Pancreas (tissue), 10 donors: ENCODE measurements around the gene SPG21. TPM values are rescaled to one million over a fixed set of nuclear protein-coding genes. Genes with fewer than 3 reads are reported as not detected.
A peak's percentile ranks its signal among the peaks of the same experiment; 100 is the strongest.

ENCODE experiments used
- ATAC-seq, 4 donors: fragments of 200-7000 bp; cut with Tn5 transposase; one replicate each; pipeline versions ENCODE4 v1.8.0 to v1.9.1; 2020; ENCODE audit warnings: mild to moderate bottlenecking in 4 of 4, moderate library complexity in 4 of 4
- DNase-seq, 6 donors: peaks; one replicate each; pipeline ENCODE4 v3.0.0-alpha.2; 2020
- FAIRE-seq: peaks from 2 replicates; lab custom pipeline; 2012; peaks lifted over from hg19 to GRCh38; lab: Jason Lieb, UNC
- H3K27ac ChIP-seq, 4 donors: fragments of 200-600 bp; sonication (generic); 1 replicate in 3 of 4; 2 replicates in 1 of 4; pipeline versions ENCODE4 v1.5.0 to v1.8.0; 2020
- H3K27me3 ChIP-seq, 4 donors: fragments of 200-600 bp; one replicate each; pipeline ENCODE4 v1.8.0; 2021
- H3K36me3 ChIP-seq, 3 donors: fragments of 200-600 bp; sonication (generic) in 1 of 3; one replicate each; pipeline versions ENCODE4 v1.5.0 to v1.8.0; 2020 to 2021
- H3K4me1 ChIP-seq, 3 donors: fragments of 200-600 bp; one replicate each; pipeline ENCODE4 v1.8.0; 2021
- H3K4me3 ChIP-seq, 4 donors: fragments of 200-600 bp; sonication (generic) in 2 of 4; one replicate each; pipeline versions ENCODE4 v1.5.0 to v1.8.0; 2020 to 2021
- H3K9me3 ChIP-seq, 4 donors: fragments of 200-600 bp; one replicate each; pipeline ENCODE4 v1.8.0; 2021
- WGBS, 2 donors: extraction: QIAGEN DNeasy Blood & Tissue Kit; methylation state at CpG; one replicate each; pipeline ENCODE4 v1.1.7; 2013; 5-methylcytosine and 5-hydroxymethylcytosine counted together
- intact Hi-C, 3 donors: fragments of 100-400 bp; cut with DNase I; formaldehyde crosslinking; loops; one replicate each; pipeline versions ENCODE4 v1.11.1 to v1.14.2; 2022
- polyA plus RNA-seq, 2 donors: library from polyadenylated mRNA; stranded (reverse); fragments of 200-250 nt; gene quantifications; one replicate each; pipeline ENCODE4 v1.2.3, GENCODE V29; 2013
- total RNA-seq, 6 donors: library from RNA; stranded (reverse); fragmentation: NEBNext Ultra II Directional in 4 of 6; extraction: Animal tissue kit (Norgen Biotek cat#: 25700) in 4 of 6; gene quantifications; one replicate each; pipeline versions ENCODE4 v1.2.1 to v1.2.4, GENCODE V29; 2021 to 2023
- TF ChIP-seq, protein P1 (sequence below), 4 donors: fragments of 200-600 bp; sonication (generic) in 3 of 4; IDR thresholded peaks; one replicate each; pipeline versions ENCODE4 v1.5.0 to v1.8.0; 2021; ENCODE audit warnings: antibody characterized with exemption in 4 of 4
- donor health status: healthy with polysubstance abuse.
- donor health status: DM: no; HTN: no; CAD: no; lungs with moderate emphysema.
- donor health status: DM: no; HTN: no; CAD: no.
- donor health status: control.
- donor health status: control.
- donor health status: Bipolar disorder and iron deficiency.
- donor health status: DM: yes; HTN: yes; CAD: no.
- donor health status: DM: no; HTN: no; CAD: no.
- donor health status: DM: no; HTN: no; CAD: no.
- donor health status: DM: yes; HTN: yes; CAD: no.

Gene SPG21, protein sequence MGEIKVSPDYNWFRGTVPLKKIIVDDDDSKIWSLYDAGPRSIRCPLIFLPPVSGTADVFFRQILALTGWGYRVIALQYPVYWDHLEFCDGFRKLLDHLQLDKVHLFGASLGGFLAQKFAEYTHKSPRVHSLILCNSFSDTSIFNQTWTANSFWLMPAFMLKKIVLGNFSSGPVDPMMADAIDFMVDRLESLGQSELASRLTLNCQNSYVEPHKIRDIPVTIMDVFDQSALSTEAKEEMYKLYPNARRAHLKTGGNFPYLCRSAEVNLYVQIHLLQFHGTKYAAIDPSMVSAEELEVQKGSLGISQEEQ
- total RNA-seq: 10 to 100 TPM; 26.3 to 40.2 (median 29.5) TPM
- polyA plus RNA-seq: 10 to 100 TPM; 21.1 to 39.1 TPM

DNA sequence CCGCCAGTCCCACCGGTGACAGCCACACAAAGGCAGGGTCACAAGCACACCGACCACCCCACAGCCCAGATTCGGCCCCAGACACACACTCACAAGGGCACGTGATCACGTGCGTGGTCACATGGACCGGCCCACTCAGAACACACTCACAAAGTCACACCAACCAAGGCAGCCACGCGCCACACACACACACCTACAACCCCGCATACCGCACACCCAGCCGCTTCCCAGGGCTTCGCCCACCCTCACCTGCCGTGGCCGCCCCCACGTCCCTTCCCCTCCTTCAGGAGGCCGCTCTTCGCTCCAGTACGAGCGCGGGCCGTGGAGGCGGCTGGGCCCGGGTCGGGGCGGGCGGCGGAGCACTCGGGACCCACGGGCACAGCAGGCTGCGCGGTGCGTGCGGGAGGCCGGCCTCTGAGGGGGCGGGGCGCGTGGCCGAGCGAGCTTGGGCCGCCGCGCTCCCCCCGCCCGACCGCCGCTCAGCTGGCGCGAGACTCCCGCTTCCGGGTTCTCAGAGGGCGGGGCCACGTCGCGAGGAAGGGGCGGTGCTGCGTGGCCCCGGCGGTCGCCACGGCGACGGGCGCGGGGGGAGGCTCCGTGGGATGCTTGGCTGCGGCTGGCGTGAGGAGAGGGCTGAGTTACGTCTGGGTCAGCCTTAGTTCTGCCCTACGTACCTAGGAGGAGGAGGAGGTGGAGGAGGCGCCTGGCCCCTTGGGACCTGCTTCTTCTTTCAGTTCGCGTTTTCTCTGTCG is at the start of gene SPG21:
Gene SPG21 (minus strand): TSS at position 499 of the 752 bp plus-strand sequence. CDS start 6,345 bp downstream, outside the sequence.
- 0% methylated on average over 67 to 75 of the region's 75 CpGs for WGBS, 2 donors
- H3K27me3 ChIP-seq: no peaks in the 10 kb centered on the region
- H3K9me3 ChIP-seq: no peaks in the 10 kb centered on the region
- H3K36me3 ChIP-seq: no peaks in the 10 kb centered on the region
- peak; percentile 95 to 97 (median 96) for ATAC-seq
- H3K27ac ChIP-seq: peak within 1 kb of the TSS; percentile 65 to 89 (median 76)
- TF ChIP-seq, protein P1, sequence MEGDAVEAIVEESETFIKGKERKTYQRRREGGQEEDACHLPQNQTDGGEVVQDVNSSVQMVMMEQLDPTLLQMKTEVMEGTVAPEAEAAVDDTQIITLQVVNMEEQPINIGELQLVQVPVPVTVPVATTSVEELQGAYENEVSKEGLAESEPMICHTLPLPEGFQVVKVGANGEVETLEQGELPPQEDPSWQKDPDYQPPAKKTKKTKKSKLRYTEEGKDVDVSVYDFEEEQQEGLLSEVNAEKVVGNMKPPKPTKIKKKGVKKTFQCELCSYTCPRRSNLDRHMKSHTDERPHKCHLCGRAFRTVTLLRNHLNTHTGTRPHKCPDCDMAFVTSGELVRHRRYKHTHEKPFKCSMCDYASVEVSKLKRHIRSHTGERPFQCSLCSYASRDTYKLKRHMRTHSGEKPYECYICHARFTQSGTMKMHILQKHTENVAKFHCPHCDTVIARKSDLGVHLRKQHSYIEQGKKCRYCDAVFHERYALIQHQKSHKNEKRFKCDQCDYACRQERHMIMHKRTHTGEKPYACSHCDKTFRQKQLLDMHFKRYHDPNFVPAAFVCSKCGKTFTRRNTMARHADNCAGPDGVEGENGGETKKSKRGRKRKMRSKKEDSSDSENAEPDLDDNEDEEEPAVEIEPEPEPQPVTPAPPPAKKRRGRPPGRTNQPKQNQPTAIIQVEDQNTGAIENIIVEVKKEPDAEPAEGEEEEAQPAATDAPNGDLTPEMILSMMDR (IDR thresholded peaks at IDR 0.05): no peak
- H3K4me1 ChIP-seq: peaks cover 0 to 13% (median 0%) of the 10 kb centered on the region in 3 donors
- intact Hi-C loops: no loop called here
- H3K4me3 ChIP-seq: peak within 1 kb of the TSS; percentile 84 to 94 (median 93)
- no peak for FAIRE-seq
- peak; percentile 93 to 97 (median 96) for DNase-seq

GRCh38 chr15:65038836-65039235 is 49.1 kb upstream of the SPG21 start:
- TF ChIP-seq, protein P1 (IDR thresholded peaks at IDR 0.05): no peak
- intact Hi-C loops: no loop called here
- Histone ChIP-seq H3K4me3 (no peak overlapping the region), H3K27me3 (no peaks in the 10 kb centered on the region), H3K4me1 (peaks cover 0 to under 1% (median 0%) of the 10 kb centered on the region in 3 donors), H3K36me3 (no peaks in the 10 kb centered on the region), H3K27ac (no peak overlapping the region), H3K9me3 (no peaks in the 10 kb centered on the region)
- FAIRE-seq (no peak), ATAC-seq (no peak), DNase-seq (no peak)
- 76 to 78% methylated on average over 5 of the region's 5 CpGs for WGBS, 2 donors

GRCh38 chr15:65038428-65038827 is 48.7 kb upstream of the SPG21 start:
- Histone ChIP-seq H3K27ac (no peak overlapping the region), H3K4me1 (peaks cover 0 to 4% (median 0%) of the 10 kb centered on the region in 3 donors), H3K36me3 (no peaks in the 10 kb centered on the region), H3K4me3 (no peak overlapping the region), H3K9me3 (no peaks in the 10 kb centered on the region), H3K27me3 (no peaks in the 10 kb centered on the region)
- ATAC-seq (no peak), DNase-seq (no peak), FAIRE-seq (no peak)
- TF ChIP-seq, protein P1 (IDR thresholded peaks at IDR 0.05): no peak
- intact Hi-C loops: no loop called here
- WGBS, 2 donors: 88 to 90% methylated on average over 3 of the region's 3 CpGs

GRCh38 chr15:65037309-65037708 is 47.6 kb upstream of the SPG21 start:
- H3K27me3 ChIP-seq: no peaks in the 10 kb centered on the region
- intact Hi-C loops: no loop called here
- ATAC-seq (no peak), DNase-seq (no peak), FAIRE-seq (no peak)
- H3K9me3 ChIP-seq: no peaks in the 10 kb centered on the region
- no peak overlapping the region for H3K4me3 ChIP-seq
- H3K36me3 ChIP-seq: no peaks in the 10 kb centered on the region
- peaks cover 0 to 4% (median 0%) of the 10 kb centered on the region in 3 donors for H3K4me1 ChIP-seq
- no peak overlapping the region for H3K27ac ChIP-seq
- WGBS, 2 donors: 72 to 76% methylated on average over 1 of the region's 1 CpG
- TF ChIP-seq, protein P1 (IDR thresholded peaks at IDR 0.05): no peak
